ENCODE data around the gene TBC1D14.

DNA sequence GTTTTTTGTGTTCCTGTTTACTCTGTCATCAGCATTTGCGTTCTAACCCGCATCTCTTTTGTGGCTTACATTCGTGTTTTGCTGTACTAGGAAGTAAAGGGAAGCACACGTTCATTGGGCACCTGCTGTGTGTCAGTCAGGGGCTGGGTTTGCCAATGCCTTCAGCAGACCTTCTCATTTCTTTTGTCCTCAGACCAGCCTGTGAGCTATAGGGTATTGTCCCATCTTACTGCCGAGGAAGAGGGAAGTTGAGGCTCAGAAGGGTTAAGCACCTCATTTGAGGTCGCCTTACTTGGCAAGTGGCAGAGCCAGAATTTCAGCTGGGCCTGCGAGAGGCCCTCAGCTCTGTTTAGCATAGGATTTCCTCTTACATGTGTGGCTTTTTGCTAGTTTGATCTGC lies 8.7 kb downstream of the TBC1D14 start:
- TF ChIP-seq, protein P1, sequence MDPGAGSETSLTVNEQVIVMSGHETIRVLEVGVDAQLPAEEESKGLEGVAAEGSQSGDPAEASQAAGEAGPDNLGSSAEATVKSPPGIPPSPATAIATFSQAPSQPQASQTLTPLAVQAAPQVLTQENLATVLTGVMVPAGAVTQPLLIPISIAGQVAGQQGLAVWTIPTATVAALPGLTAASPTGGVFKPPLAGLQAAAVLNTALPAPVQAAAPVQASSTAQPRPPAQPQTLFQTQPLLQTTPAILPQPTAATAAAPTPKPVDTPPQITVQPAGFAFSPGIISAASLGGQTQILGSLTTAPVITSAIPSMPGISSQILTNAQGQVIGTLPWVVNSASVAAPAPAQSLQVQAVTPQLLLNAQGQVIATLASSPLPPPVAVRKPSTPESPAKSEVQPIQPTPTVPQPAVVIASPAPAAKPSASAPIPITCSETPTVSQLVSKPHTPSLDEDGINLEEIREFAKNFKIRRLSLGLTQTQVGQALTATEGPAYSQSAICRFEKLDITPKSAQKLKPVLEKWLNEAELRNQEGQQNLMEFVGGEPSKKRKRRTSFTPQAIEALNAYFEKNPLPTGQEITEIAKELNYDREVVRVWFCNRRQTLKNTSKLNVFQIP (CRISPR knock-in tag; IDR thresholded peaks at IDR 0.05; ENCODE audit: borderline replicate concordance, low read depth) = no peak
- TF ChIP-seq, protein P2, sequence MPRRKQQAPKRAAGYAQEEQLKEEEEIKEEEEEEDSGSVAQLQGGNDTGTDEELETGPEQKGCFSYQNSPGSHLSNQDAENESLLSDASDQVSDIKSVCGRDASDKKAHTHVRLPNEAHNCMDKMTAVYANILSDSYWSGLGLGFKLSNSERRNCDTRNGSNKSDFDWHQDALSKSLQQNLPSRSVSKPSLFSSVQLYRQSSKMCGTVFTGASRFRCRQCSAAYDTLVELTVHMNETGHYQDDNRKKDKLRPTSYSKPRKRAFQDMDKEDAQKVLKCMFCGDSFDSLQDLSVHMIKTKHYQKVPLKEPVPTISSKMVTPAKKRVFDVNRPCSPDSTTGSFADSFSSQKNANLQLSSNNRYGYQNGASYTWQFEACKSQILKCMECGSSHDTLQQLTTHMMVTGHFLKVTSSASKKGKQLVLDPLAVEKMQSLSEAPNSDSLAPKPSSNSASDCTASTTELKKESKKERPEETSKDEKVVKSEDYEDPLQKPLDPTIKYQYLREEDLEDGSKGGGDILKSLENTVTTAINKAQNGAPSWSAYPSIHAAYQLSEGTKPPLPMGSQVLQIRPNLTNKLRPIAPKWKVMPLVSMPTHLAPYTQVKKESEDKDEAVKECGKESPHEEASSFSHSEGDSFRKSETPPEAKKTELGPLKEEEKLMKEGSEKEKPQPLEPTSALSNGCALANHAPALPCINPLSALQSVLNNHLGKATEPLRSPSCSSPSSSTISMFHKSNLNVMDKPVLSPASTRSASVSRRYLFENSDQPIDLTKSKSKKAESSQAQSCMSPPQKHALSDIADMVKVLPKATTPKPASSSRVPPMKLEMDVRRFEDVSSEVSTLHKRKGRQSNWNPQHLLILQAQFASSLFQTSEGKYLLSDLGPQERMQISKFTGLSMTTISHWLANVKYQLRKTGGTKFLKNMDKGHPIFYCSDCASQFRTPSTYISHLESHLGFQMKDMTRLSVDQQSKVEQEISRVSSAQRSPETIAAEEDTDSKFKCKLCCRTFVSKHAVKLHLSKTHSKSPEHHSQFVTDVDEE (CRISPR knock-in tag; IDR thresholded peaks at IDR 0.05) = no peak
- no peak for TF ChIP-seq RARB (CRISPR knock-in tag; IDR thresholded peaks at IDR 0.05)
- TF ChIP-seq, protein P3, sequence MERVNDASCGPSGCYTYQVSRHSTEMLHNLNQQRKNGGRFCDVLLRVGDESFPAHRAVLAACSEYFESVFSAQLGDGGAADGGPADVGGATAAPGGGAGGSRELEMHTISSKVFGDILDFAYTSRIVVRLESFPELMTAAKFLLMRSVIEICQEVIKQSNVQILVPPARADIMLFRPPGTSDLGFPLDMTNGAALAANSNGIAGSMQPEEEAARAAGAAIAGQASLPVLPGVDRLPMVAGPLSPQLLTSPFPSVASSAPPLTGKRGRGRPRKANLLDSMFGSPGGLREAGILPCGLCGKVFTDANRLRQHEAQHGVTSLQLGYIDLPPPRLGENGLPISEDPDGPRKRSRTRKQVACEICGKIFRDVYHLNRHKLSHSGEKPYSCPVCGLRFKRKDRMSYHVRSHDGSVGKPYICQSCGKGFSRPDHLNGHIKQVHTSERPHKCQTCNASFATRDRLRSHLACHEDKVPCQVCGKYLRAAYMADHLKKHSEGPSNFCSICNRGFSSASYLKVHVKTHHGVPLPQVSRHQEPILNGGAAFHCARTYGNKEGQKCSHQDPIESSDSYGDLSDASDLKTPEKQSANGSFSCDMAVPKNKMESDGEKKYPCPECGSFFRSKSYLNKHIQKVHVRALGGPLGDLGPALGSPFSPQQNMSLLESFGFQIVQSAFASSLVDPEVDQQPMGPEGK (CRISPR knock-in tag; IDR thresholded peaks at IDR 0.05; ENCODE audit: borderline replicate concordance) = no peak
- no peak for TF ChIP-seq CSDC2 (CRISPR knock-in tag; IDR thresholded peaks at IDR 0.05)
- TF ChIP-seq ARNTL (CRISPR knock-in tag; IDR thresholded peaks at IDR 0.05; ENCODE audit: borderline replicate concordance, low read depth) = no peak
- no peak for TF ChIP-seq ZNF70 (CRISPR knock-in tag; IDR thresholded peaks at IDR 0.05)
- TF ChIP-seq ZFP30 (CRISPR knock-in tag; IDR thresholded peaks at IDR 0.05) = no peak
- TF ChIP-seq, protein P4, sequence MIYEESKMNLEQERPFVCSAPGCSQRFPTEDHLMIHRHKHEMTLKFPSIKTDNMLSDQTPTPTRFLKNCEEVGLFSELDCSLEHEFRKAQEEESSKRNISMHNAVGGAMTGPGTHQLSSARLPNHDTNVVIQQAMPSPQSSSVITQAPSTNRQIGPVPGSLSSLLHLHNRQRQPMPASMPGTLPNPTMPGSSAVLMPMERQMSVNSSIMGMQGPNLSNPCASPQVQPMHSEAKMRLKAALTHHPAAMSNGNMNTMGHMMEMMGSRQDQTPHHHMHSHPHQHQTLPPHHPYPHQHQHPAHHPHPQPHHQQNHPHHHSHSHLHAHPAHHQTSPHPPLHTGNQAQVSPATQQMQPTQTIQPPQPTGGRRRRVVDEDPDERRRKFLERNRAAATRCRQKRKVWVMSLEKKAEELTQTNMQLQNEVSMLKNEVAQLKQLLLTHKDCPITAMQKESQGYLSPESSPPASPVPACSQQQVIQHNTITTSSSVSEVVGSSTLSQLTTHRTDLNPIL (CRISPR knock-in tag; IDR thresholded peaks at IDR 0.05; ENCODE audit: low read depth) = no peak
- TF ChIP-seq ZFP3 (CRISPR knock-in tag; IDR thresholded peaks at IDR 0.05) = no peak
